Right atrium auricular region (tissue), 2 donors: Measurements from ENCODE around the gene KICS2. TPM values are rescaled to one million over a fixed set of nuclear protein-coding genes. Genes with fewer than 3 reads are reported as not detected.

ENCODE experiments used
- DNase-seq: peaks from one replicate; pipeline ENCODE4 v3.0.0-alpha.2; 2019; ENCODE audit warnings: low spot score
- H3K27ac ChIP-seq, 2 donors: fragments of 200-600 bp; sonication (generic); 1 replicate in 1 of 2; 2 replicates in 1 of 2; pipeline ENCODE4 v1.5.1; 2016 to 2019
- H3K27me3 ChIP-seq, 2 donors: fragments of 200-600 bp; sonication (generic); one replicate each; pipeline versions ENCODE4 v1.5.1 to v1.6.0; 2017 to 2019
- H3K36me3 ChIP-seq: fragments of 200-600 bp; sonication (generic); one replicate; pipeline ENCODE4 v1.5.1; 2016
- H3K4me1 ChIP-seq, 2 donors: fragments of 200-600 bp; sonication (generic); one replicate each; pipeline versions ENCODE4 v1.5.1 to v1.6.0; 2017 to 2019
- H3K4me3 ChIP-seq, 2 donors: fragments of 200-600 bp; sonication (generic); 1 replicate in 1 of 2; 2 replicates in 1 of 2; pipeline ENCODE4 v1.5.1; 2017 to 2019; ENCODE audit warnings: mild to moderate bottlenecking in 1 of 2, moderate library complexity in 1 of 2
- H3K9me3 ChIP-seq, 2 donors: fragments of 200-600 bp; sonication (generic); one replicate each; pipeline ENCODE4 v1.5.1; 2019
- CTCF ChIP-seq, 2 donors: fragments of 200-600 bp; sonication (generic); IDR thresholded peaks; one replicate each; pipeline ENCODE4 v1.5.1; 2019; ENCODE audit warnings: antibody characterized with exemption in 2 of 2
- total RNA-seq, 2 donors: library from RNA; depleted of rRNA; stranded (reverse); fragments of >200 nt; gene quantifications; one replicate each; pipeline ENCODE4 v1.1.0, GENCODE V29; 2016

KICS2 gene
- 1 to 10 TPM; 3.4 to 4.2 TPM for total RNA-seq

GRCh38 chr12:64222009-64222765 is at the start of gene KICS2:
Gene KICS2 (minus strand): TSS chr12:64222296. CDS start chr12:64222237, 59 bp downstream.
- peak within 1 kb of the TSS; percentile 81 to 88 for H3K4me3 ChIP-seq
- peak within 1 kb of the TSS; percentile 88 to 92 for H3K27ac ChIP-seq
- no peaks in the 10 kb centered on the region for H3K27me3 ChIP-seq
- TF ChIP-seq CTCF (IDR thresholded peaks at IDR 0.05): peak in 1 of 2 donors; percentile 16
- H3K9me3 ChIP-seq: no peaks in the 10 kb centered on the region
- DNase-seq: peak; percentile 93
- H3K36me3 ChIP-seq: no peaks in the 10 kb centered on the region
- H3K4me1 ChIP-seq: peaks cover 0 to 7% of the 10 kb centered on the region in 2 donors

- Histone ChIP-seq H3K4me1 (no peaks in the 10 kb centered on the region), H3K9me3 (no peaks in the 10 kb centered on the region), H3K36me3 (no peaks in the 10 kb centered on the region), H3K27ac (no peak overlapping the region), H3K4me3 (no peak overlapping the region), H3K27me3 (no peaks in the 10 kb centered on the region)
- DNase-seq: no peak
- TF ChIP-seq CTCF (IDR thresholded peaks at IDR 0.05): no peak
Measured at GRCh38 chr12:64270411-64270810, 48.3 kb upstream of the KICS2 start.

GRCh38 chr12:64269161-64269560 is 47.1 kb upstream of the KICS2 start:
- Histone ChIP-seq H3K27me3 (no peaks in the 10 kb centered on the region), H3K9me3 (no peaks in the 10 kb centered on the region), H3K36me3 (no peaks in the 10 kb centered on the region), H3K4me1 (no peaks in the 10 kb centered on the region), H3K27ac (no peak overlapping the region), H3K4me3 (no peak overlapping the region)
- DNase-seq: no peak
- TF ChIP-seq CTCF (IDR thresholded peaks at IDR 0.05): no peak

- Histone ChIP-seq H3K36me3 (no peaks in the 10 kb centered on the region), H3K4me1 (no peaks in the 10 kb centered on the region), H3K27me3 (no peaks in the 10 kb centered on the region), H3K27ac (no peak overlapping the region), H3K4me3 (no peak overlapping the region), H3K9me3 (no peaks in the 10 kb centered on the region)
- DNase-seq: no peak
- no peak for TF ChIP-seq CTCF (IDR thresholded peaks at IDR 0.05)
Measured at GRCh38 chr12:64268409-64268808, 46.3 kb upstream of the KICS2 start.

GRCh38 chr12:64265839-64266238 is 43.7 kb upstream of the KICS2 start:
- DNase-seq: no peak
- Histone ChIP-seq H3K9me3 (no peaks in the 10 kb centered on the region), H3K27me3 (no peaks in the 10 kb centered on the region), H3K4me1 (no peaks in the 10 kb centered on the region), H3K4me3 (no peak overlapping the region), H3K27ac (no peak overlapping the region), H3K36me3 (no peaks in the 10 kb centered on the region)
- no peak for TF ChIP-seq CTCF (IDR thresholded peaks at IDR 0.05)

GRCh38 chr12:64261813-64262212 is 39.7 kb upstream of the KICS2 start:
- Histone ChIP-seq H3K9me3 (no peaks in the 10 kb centered on the region), H3K36me3 (no peaks in the 10 kb centered on the region), H3K27me3 (no peaks in the 10 kb centered on the region), H3K4me1 (no peaks in the 10 kb centered on the region), H3K27ac (no peak overlapping the region), H3K4me3 (no peak overlapping the region)
- no peak for TF ChIP-seq CTCF (IDR thresholded peaks at IDR 0.05)
- no peak for DNase-seq
